Body of pancreas (tissue), 4 donors: Measurements from ENCODE around the gene ENOX2.
"Not testable (repeated sequence)": the region's sequence is repeated elsewhere in the genome, so short reads cannot be mapped to it uniquely, and the experiment has no call there.

Experiments
- POLR2A ChIP-seq, 3 donors: fragments of 450-650 bp; IDR thresholded peaks; one replicate each; pipeline ENCODE4 v1.6.1; 2016; ENCODE audit warnings: antibody characterized with exemption in 3 of 3, mild to moderate bottlenecking in 2 of 3
- TF ChIP-seq, protein P1 (sequence below), 7 experiments: fragments of 450-650 bp in 4 of 7; fragments of 200-600 bp in 3 of 7; sonication (generic) in 3 of 7; IDR thresholded peaks; one replicate each; pipeline ENCODE4 v1.5.1; 2016 to 2019; ENCODE audit warnings: antibody characterized with exemption in 7 of 7

DNA sequence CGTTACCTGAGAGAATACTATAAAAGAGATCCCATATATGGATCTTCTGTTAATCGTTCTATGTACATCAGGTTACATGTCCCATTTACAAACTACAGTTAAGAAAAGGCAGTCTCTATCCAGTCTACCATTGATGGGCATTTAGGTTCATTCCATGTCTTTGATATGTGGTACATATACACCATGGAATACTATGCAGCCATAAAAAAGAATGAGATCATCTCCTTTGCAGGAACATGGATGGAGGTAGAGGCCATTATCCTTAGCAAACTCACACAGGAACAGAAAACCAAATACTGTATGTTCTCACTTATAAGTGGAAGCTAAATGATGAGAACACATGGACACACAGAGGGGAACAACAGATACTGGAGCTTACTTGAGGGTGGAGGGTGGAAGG lies 111.1 kb downstream of the ENOX2 start:
- TF ChIP-seq, protein P1, sequence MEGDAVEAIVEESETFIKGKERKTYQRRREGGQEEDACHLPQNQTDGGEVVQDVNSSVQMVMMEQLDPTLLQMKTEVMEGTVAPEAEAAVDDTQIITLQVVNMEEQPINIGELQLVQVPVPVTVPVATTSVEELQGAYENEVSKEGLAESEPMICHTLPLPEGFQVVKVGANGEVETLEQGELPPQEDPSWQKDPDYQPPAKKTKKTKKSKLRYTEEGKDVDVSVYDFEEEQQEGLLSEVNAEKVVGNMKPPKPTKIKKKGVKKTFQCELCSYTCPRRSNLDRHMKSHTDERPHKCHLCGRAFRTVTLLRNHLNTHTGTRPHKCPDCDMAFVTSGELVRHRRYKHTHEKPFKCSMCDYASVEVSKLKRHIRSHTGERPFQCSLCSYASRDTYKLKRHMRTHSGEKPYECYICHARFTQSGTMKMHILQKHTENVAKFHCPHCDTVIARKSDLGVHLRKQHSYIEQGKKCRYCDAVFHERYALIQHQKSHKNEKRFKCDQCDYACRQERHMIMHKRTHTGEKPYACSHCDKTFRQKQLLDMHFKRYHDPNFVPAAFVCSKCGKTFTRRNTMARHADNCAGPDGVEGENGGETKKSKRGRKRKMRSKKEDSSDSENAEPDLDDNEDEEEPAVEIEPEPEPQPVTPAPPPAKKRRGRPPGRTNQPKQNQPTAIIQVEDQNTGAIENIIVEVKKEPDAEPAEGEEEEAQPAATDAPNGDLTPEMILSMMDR (IDR thresholded peaks at IDR 0.05) = not testable (repeated sequence)
- TF ChIP-seq POLR2A (IDR thresholded peaks at IDR 0.05) = not testable (repeated sequence)
